WTC11 (cell line): ENCODE results near the gene XPOT. TPM values are rescaled to one million over a fixed set of nuclear protein-coding genes. Genes with fewer than 3 reads are reported as not detected.

Source experiments
- ATAC-seq: fragments of 200-7000 bp; cut with Tn5 transposase; 2 replicates; pipeline ENCODE4 v1.10.0; 2021; ENCODE audit warnings: mild to moderate bottlenecking, moderate library complexity
- CTCF ChIA-PET: fragments of 300-600 bp; sonication (Branson Sonifier 250); formaldehyde crosslinking; loops from one replicate; lab custom pipeline; 2021; ENCODE audit warnings: antibody characterized with exemption; lab: Charles Lee
- POLR2A ChIA-PET: fragments of 350-600 bp; sonication (Branson Sonifier 250); formaldehyde crosslinking; loops from one replicate; lab custom pipeline; 2021; ENCODE audit warnings: antibody characterized with exemption; lab: Charles Lee
- DNase-seq: peaks from one replicate; pipeline ENCODE4 v3.0.0; 2021; ENCODE audit warnings: low spot score
- H3K27ac Mint-ChIP-seq: 2 replicates; pipeline ENCODE4 v1.8.0; 2021; ENCODE audit warnings: mixed read lengths
- H3K27me3 Mint-ChIP-seq: 2 replicates; pipeline ENCODE4 v1.8.0; 2021; ENCODE audit warnings: low read depth, mild to moderate bottlenecking, moderate library complexity, mixed read lengths
- H3K36me3 Mint-ChIP-seq: 2 replicates; pipeline ENCODE4 v1.8.0; 2021; ENCODE audit warnings: mixed read lengths
- H3K4me1 Mint-ChIP-seq: 2 replicates; pipeline ENCODE4 v1.8.0; 2022; ENCODE audit warnings: mixed read lengths
- H3K4me3 Mint-ChIP-seq: 2 replicates; pipeline ENCODE4 v1.8.0; 2021; ENCODE audit warnings: mild to moderate bottlenecking, moderate library complexity, mixed read lengths
- H3K9me3 Mint-ChIP-seq: 2 replicates; pipeline ENCODE4 v1.8.0; 2021; ENCODE audit warnings: mixed read lengths
- ATF2 ChIP-seq: sonication (generic); formaldehyde crosslinking; IDR thresholded peaks from 2 replicates; pipeline ENCODE4 v1.8.1; 2022; ENCODE audit warnings: low read depth, missing genetic modification reagents, borderline replicate concordance
- E2F1 ChIP-seq: sonication (generic); formaldehyde crosslinking; IDR thresholded peaks from 2 replicates; pipeline ENCODE4 v1.8.0; 2022; ENCODE audit warnings: mild to moderate bottlenecking, missing genetic modification reagents
- EMX1 ChIP-seq: fragments of 250-450 bp; sonication (Bioruptor Pico); IDR thresholded peaks from 2 replicates; pipeline ENCODE4 v1.8.0; 2021; ENCODE audit warnings: mild to moderate bottlenecking
- JAZF1 ChIP-seq: fragments of 250-450 bp; sonication (Bioruptor Pico); IDR thresholded peaks from 2 replicates; pipeline ENCODE4 v1.9.0; 2021; ENCODE audit warnings: moderate library complexity, mild to moderate bottlenecking, inconsistent platforms
- MXD4 ChIP-seq: fragments of 250-450 bp; sonication (Bioruptor Pico); IDR thresholded peaks from 2 replicates; pipeline ENCODE4 v1.8.0; 2021; ENCODE audit warnings: mild to moderate bottlenecking, moderate library complexity, borderline replicate concordance
- NR1H2 ChIP-seq: sonication (generic); formaldehyde crosslinking; IDR thresholded peaks from 2 replicates; pipeline ENCODE4 v1.9.0; 2021; ENCODE audit warnings: mild to moderate bottlenecking, moderate library complexity, missing genetic modification reagents
- NR2C2 ChIP-seq: sonication (generic); formaldehyde crosslinking; IDR thresholded peaks from 2 replicates; pipeline ENCODE4 v1.8.0; 2022; ENCODE audit warnings: mild to moderate bottlenecking, missing genetic modification reagents
- RELA ChIP-seq: sonication (generic); formaldehyde crosslinking; IDR thresholded peaks from 2 replicates; pipeline ENCODE4 v1.8.1; 2022; ENCODE audit warnings: missing genetic modification reagents, mild to moderate bottlenecking, borderline replicate concordance
- SOX15 ChIP-seq: fragments of 250-450 bp; sonication (Bioruptor Pico); IDR thresholded peaks from 2 replicates; pipeline ENCODE4 v1.9.0; 2021; ENCODE audit warnings: mild to moderate bottlenecking
- USF1 ChIP-seq: sonication (generic); formaldehyde crosslinking; IDR thresholded peaks from 2 replicates; pipeline ENCODE4 v1.8.0; 2022; ENCODE audit warnings: mild to moderate bottlenecking, missing genetic modification reagents
- ZNF423 ChIP-seq: fragments of 250-450 bp; sonication (Bioruptor Pico); IDR thresholded peaks from 2 replicates; pipeline ENCODE4 v2.1.2; 2022; ENCODE audit warnings: mild to moderate bottlenecking, moderate library complexity
- total RNA-seq: library from RNA; stranded (reverse); gene quantifications from 3 replicates; pipeline ENCODE4 v1.2.3, GENCODE V29; 2021
- TF ChIP-seq, protein P1 (sequence below): sonication (generic); formaldehyde crosslinking; IDR thresholded peaks from 2 replicates; pipeline ENCODE4 v1.8.0; 2022; ENCODE audit warnings: missing genetic modification reagents
- TF ChIP-seq, protein P2 (sequence below): sonication (generic); formaldehyde crosslinking; IDR thresholded peaks from 2 replicates; pipeline ENCODE4 v1.8.0; 2023; ENCODE audit warnings: missing genetic modification reagents
- TF ChIP-seq, protein P3 (sequence below): sonication (generic); formaldehyde crosslinking; IDR thresholded peaks from 2 replicates; pipeline ENCODE4 v1.8.1; 2022; ENCODE audit warnings: missing genetic modification reagents, borderline replicate concordance
- TF ChIP-seq, protein P4 (sequence below): sonication (generic); formaldehyde crosslinking; IDR thresholded peaks from 2 replicates; pipeline ENCODE4 v1.8.1; 2023; ENCODE audit warnings: mild to moderate bottlenecking, missing genetic modification reagents, moderate library complexity
- TF ChIP-seq, protein P5 (sequence below): sonication (generic); formaldehyde crosslinking; IDR thresholded peaks from 2 replicates; pipeline ENCODE4 v1.8.1; 2023; ENCODE audit warnings: mild to moderate bottlenecking, missing genetic modification reagents

Gene XPOT
- total RNA-seq, 1 experiment from 2014 or later: 134 TPM

- DNase-seq (no peak), ATAC-seq (no peak)
- Mint-ChIP-seq H3K27me3 (no peaks in the 10 kb centered on the region), H3K4me1 (peaks cover 20% of the 10 kb centered on the region), H3K36me3 (peaks cover 10% of the 10 kb centered on the region), H3K4me3 (no peak overlapping the region), H3K9me3 (no peaks in the 10 kb centered on the region), H3K27ac (peak overlapping the region; percentile 84; the same call in 1 of the 2 replicates)
- CTCF ChIA-PET: no interaction called here
- TF ChIP-seq, protein P1, sequence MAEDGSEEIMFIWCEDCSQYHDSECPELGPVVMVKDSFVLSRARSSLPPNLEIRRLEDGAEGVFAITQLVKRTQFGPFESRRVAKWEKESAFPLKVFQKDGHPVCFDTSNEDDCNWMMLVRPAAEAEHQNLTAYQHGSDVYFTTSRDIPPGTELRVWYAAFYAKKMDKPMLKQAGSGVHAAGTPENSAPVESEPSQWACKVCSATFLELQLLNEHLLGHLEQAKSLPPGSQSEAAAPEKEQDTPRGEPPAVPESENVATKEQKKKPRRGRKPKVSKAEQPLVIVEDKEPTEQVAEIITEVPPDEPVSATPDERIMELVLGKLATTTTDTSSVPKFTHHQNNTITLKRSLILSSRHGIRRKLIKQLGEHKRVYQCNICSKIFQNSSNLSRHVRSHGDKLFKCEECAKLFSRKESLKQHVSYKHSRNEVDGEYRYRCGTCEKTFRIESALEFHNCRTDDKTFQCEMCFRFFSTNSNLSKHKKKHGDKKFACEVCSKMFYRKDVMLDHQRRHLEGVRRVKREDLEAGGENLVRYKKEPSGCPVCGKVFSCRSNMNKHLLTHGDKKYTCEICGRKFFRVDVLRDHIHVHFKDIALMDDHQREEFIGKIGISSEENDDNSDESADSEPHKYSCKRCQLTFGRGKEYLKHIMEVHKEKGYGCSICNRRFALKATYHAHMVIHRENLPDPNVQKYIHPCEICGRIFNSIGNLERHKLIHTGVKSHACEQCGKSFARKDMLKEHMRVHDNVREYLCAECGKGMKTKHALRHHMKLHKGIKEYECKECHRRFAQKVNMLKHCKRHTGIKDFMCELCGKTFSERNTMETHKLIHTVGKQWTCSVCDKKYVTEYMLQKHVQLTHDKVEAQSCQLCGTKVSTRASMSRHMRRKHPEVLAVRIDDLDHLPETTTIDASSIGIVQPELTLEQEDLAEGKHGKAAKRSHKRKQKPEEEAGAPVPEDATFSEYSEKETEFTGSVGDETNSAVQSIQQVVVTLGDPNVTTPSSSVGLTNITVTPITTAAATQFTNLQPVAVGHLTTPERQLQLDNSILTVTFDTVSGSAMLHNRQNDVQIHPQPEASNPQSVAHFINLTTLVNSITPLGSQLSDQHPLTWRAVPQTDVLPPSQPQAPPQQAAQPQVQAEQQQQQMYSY (CRISPR knock-in tag): no peak
- TF ChIP-seq EMX1 (CRISPR knock-in tag) (no peak), USF1 (no peak), ZNF423 (CRISPR knock-in tag) (no peak), JAZF1 (CRISPR knock-in tag) (no peak)
- TF ChIP-seq, protein P2, sequence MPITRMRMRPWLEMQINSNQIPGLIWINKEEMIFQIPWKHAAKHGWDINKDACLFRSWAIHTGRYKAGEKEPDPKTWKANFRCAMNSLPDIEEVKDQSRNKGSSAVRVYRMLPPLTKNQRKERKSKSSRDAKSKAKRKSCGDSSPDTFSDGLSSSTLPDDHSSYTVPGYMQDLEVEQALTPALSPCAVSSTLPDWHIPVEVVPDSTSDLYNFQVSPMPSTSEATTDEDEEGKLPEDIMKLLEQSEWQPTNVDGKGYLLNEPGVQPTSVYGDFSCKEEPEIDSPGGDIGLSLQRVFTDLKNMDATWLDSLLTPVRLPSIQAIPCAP (CRISPR knock-in tag): no peak
- TF ChIP-seq, protein P3, sequence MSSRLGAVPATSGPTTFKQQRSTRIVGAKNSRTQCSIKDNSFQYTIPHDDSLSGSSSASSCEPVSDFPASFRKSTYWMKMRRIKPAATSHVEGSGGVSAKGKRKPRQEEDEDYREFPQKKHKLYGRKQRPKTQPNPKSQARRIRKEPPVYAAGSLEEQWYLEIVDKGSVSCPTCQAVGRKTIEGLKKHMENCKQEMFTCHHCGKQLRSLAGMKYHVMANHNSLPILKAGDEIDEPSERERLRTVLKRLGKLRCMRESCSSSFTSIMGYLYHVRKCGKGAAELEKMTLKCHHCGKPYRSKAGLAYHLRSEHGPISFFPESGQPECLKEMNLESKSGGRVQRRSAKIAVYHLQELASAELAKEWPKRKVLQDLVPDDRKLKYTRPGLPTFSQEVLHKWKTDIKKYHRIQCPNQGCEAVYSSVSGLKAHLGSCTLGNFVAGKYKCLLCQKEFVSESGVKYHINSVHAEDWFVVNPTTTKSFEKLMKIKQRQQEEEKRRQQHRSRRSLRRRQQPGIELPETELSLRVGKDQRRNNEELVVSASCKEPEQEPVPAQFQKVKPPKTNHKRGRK (CRISPR knock-in tag): no peak
- TF ChIP-seq, protein P4, sequence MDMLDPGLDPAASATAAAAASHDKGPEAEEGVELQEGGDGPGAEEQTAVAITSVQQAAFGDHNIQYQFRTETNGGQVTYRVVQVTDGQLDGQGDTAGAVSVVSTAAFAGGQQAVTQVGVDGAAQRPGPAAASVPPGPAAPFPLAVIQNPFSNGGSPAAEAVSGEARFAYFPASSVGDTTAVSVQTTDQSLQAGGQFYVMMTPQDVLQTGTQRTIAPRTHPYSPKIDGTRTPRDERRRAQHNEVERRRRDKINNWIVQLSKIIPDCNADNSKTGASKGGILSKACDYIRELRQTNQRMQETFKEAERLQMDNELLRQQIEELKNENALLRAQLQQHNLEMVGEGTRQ: no peak
- POLR2A ChIA-PET: no interaction called here
Measured at GRCh38 chr12:64456119-64456518, 51.9 kb downstream of the XPOT start.

- H3K4me3 Mint-ChIP-seq: no peak overlapping the region
- POLR2A ChIA-PET: interaction anchor here (0.5 to 0.7 kb wide), 4 partner anchors 11 to 719 kb away, joined by 3 to 5 read pairs (median 3); no protein-coding TSS in a partner anchor
- no peaks in the 10 kb centered on the region for H3K9me3 Mint-ChIP-seq
Measured at GRCh38 chr12:64457032-64457431, 52.8 kb downstream of the XPOT start.

More at GRCh38 chr12:64457032-64457431, 52.8 kb downstream of the XPOT start:
- no peak overlapping the region for H3K27ac Mint-ChIP-seq
- no peak for DNase-seq
- CTCF ChIA-PET: no interaction called here
- no peaks in the 10 kb centered on the region for H3K27me3 Mint-ChIP-seq
- H3K36me3 Mint-ChIP-seq: peaks cover 15% of the 10 kb centered on the region
- H3K4me1 Mint-ChIP-seq: peaks cover 19% of the 10 kb centered on the region
- no peak for TF ChIP-seq NR2C2 (CRISPR knock-in tag)
- TF ChIP-seq RELA (CRISPR knock-in tag): no peak
- TF ChIP-seq ATF2 (CRISPR knock-in tag): no peak
- TF ChIP-seq NR1H2 (CRISPR knock-in tag): no peak
- no peak for TF ChIP-seq SOX15 (CRISPR knock-in tag)
- no peak for TF ChIP-seq E2F1 (CRISPR knock-in tag)
- no peak for TF ChIP-seq MXD4 (CRISPR knock-in tag)
- TF ChIP-seq, protein P5, sequence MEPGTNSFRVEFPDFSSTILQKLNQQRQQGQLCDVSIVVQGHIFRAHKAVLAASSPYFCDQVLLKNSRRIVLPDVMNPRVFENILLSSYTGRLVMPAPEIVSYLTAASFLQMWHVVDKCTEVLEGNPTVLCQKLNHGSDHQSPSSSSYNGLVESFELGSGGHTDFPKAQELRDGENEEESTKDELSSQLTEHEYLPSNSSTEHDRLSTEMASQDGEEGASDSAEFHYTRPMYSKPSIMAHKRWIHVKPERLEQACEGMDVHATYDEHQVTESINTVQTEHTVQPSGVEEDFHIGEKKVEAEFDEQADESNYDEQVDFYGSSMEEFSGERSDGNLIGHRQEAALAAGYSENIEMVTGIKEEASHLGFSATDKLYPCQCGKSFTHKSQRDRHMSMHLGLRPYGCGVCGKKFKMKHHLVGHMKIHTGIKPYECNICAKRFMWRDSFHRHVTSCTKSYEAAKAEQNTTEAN (CRISPR knock-in tag): no peak
- ATAC-seq: no peak
